ENCODE data around the gene GSE1.

The GSE1 gene

DNA sequence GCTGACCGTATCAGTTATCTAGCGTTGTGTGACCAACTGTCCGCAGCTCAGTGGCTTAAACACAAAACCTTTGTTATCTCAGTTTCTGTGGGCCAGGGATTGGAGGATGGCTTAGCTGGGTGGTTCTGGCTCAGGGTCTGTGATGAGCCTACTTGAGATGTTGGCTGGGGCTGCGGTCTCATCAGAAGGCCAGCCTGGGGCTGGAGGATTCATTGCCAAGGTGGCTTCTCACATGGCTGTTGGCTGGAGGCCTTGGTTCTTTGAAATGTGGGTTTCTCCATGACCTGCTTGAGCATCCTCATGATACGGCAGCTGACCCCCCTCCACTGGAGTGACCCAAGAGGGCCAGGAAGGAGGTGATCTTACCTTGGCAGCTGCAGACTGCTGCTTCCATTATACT lies 16.7 kb downstream of the GSE1 start (continued):
- TF ChIP-seq SETDB1 (IDR thresholded peaks at IDR 0.05; ENCODE audit: insufficient read length, low read length) = peak; percentile 69
- TF ChIP-seq, protein P1, sequence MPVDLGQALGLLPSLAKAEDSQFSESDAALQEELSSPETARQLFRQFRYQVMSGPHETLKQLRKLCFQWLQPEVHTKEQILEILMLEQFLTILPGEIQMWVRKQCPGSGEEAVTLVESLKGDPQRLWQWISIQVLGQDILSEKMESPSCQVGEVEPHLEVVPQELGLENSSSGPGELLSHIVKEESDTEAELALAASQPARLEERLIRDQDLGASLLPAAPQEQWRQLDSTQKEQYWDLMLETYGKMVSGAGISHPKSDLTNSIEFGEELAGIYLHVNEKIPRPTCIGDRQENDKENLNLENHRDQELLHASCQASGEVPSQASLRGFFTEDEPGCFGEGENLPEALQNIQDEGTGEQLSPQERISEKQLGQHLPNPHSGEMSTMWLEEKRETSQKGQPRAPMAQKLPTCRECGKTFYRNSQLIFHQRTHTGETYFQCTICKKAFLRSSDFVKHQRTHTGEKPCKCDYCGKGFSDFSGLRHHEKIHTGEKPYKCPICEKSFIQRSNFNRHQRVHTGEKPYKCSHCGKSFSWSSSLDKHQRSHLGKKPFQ (tag by site-specific recombination; IDR thresholded peaks at IDR 0.05) = no peak

DNA sequence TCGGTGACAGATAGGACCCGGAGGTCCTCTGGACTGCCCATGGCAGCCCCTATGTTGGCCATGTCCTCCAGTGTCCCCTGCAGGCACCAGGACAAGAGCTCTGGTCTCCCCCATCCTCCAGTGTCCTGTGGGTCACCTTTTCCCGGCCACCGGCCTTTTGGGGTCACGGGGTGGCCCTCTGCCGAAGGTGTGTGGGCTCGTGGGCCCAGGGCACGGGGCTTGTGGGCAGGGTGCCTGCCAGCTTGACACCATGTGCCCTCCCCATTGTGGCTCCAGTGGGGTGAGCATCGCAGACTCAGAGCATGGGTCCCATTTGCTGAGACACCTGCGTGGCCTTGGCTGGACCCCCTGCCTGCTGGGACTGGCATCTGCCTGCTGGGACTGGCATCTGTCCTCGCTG lies 18.1 kb downstream of the GSE1 start:
- ChIA-PET CTCF (no interaction called here), POLR2A (no interaction called here)
- H3K36me3 ChIP-seq (ENCODE audit: control insufficient read depth in 2 of 2, insufficient read depth in 1 of 2, low read length in 2 of 2) = peaks cover 0 to 70% of the 10 kb centered on the region in 2 experiments; a peak in 1 of 3 replicates
- H3K4me3 ChIP-seq (ENCODE audit: low read depth, low read length) = no peak overlapping the region
- TF ChIP-seq, protein P2, sequence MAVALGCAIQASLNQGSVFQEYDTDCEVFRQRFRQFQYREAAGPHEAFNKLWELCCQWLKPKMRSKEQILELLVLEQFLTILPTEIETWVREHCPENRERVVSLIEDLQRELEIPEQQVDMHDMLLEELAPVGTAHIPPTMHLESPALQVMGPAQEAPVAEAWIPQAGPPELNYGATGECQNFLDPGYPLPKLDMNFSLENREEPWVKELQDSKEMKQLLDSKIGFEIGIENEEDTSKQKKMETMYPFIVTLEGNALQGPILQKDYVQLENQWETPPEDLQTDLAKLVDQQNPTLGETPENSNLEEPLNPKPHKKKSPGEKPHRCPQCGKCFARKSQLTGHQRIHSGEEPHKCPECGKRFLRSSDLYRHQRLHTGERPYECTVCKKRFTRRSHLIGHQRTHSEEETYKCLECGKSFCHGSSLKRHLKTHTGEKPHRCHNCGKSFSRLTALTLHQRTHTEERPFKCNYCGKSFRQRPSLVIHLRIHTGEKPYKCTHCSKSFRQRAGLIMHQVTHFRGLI (tag by site-specific recombination; IDR thresholded peaks at IDR 0.05) = no peak
- TF ChIP-seq ZNF621 (tag by site-specific recombination; IDR thresholded peaks at IDR 0.05) (no peak), FEZF1 (tag by site-specific recombination; IDR thresholded peaks at IDR 0.05) (no peak), ZFP37 (tag by site-specific recombination; IDR thresholded peaks at IDR 0.05) (no peak), BCL11B (tag by site-specific recombination; IDR thresholded peaks at IDR 0.05; ENCODE audit: low read depth) (peak; percentile 39; the same call in 1 of the 2 replicates), BCL11A (tag by site-specific recombination; IDR thresholded peaks at IDR 0.05; ENCODE audit: low read depth) (peak; percentile 54)
- TF ChIP-seq, protein P3, sequence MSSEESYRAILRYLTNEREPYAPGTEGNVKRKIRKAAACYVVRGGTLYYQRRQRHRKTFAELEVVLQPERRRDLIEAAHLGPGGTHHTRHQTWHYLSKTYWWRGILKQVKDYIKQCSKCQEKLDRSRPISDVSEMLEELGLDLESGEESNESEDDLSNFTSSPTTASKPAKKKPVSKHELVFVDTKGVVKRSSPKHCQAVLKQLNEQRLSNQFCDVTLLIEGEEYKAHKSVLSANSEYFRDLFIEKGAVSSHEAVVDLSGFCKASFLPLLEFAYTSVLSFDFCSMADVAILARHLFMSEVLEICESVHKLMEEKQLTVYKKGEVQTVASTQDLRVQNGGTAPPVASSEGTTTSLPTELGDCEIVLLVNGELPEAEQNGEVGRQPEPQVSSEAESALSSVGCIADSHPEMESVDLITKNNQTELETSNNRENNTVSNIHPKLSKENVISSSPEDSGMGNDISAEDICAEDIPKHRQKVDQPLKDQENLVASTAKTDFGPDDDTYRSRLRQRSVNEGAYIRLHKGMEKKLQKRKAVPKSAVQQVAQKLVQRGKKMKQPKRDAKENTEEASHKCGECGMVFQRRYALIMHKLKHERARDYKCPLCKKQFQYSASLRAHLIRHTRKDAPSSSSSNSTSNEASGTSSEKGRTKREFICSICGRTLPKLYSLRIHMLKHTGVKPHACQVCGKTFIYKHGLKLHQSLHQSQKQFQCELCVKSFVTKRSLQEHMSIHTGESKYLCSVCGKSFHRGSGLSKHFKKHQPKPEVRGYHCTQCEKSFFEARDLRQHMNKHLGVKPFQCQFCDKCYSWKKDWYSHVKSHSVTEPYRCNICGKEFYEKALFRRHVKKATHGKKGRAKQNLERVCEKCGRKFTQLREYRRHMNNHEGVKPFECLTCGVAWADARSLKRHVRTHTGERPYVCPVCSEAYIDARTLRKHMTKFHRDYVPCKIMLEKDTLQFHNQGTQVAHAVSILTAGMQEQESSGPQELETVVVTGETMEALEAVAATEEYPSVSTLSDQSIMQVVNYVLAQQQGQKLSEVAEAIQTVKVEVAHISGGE (tag by site-specific recombination; conservative IDR thresholded peaks at IDR 0.05; ENCODE audit: low read depth) = no peak
- TF ChIP-seq, protein P4, sequence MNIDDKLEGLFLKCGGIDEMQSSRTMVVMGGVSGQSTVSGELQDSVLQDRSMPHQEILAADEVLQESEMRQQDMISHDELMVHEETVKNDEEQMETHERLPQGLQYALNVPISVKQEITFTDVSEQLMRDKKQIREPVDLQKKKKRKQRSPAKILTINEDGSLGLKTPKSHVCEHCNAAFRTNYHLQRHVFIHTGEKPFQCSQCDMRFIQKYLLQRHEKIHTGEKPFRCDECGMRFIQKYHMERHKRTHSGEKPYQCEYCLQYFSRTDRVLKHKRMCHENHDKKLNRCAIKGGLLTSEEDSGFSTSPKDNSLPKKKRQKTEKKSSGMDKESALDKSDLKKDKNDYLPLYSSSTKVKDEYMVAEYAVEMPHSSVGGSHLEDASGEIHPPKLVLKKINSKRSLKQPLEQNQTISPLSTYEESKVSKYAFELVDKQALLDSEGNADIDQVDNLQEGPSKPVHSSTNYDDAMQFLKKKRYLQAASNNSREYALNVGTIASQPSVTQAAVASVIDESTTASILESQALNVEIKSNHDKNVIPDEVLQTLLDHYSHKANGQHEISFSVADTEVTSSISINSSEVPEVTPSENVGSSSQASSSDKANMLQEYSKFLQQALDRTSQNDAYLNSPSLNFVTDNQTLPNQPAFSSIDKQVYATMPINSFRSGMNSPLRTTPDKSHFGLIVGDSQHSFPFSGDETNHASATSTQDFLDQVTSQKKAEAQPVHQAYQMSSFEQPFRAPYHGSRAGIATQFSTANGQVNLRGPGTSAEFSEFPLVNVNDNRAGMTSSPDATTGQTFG (tag by site-specific recombination; IDR thresholded peaks at IDR 0.05; ENCODE audit: borderline replicate concordance) = no peak
- TF ChIP-seq, protein P5, sequence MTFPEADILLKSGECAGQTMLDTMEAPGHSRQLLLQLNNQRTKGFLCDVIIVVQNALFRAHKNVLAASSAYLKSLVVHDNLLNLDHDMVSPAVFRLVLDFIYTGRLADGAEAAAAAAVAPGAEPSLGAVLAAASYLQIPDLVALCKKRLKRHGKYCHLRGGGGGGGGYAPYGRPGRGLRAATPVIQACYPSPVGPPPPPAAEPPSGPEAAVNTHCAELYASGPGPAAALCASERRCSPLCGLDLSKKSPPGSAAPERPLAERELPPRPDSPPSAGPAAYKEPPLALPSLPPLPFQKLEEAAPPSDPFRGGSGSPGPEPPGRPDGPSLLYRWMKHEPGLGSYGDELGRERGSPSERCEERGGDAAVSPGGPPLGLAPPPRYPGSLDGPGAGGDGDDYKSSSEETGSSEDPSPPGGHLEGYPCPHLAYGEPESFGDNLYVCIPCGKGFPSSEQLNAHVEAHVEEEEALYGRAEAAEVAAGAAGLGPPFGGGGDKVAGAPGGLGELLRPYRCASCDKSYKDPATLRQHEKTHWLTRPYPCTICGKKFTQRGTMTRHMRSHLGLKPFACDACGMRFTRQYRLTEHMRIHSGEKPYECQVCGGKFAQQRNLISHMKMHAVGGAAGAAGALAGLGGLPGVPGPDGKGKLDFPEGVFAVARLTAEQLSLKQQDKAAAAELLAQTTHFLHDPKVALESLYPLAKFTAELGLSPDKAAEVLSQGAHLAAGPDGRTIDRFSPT (tag by site-specific recombination; IDR thresholded peaks at IDR 0.05) = peak; percentile 49
- no peak overlapping the region for H3K27ac ChIP-seq (ENCODE audit: extremely low read depth, low read depth, low read length)
- H3K9me3 ChIP-seq (ENCODE audit: control insufficient read depth, insufficient read depth, low read depth, low read length) = no peaks in the 10 kb centered on the region
- H3K4me1 ChIP-seq (ENCODE audit: control insufficient read depth, insufficient read depth, low read length) = peaks cover 5% of the 10 kb centered on the region; the same call in 1 of the 2 replicates
